ELF-1 (cell line): ENCODE results near the gene ADARB1.
A peak's percentile ranks its signal among the peaks of the same experiment; 100 is the strongest.
"Not testable (repeated sequence)": the region's sequence is repeated elsewhere in the genome, so short reads cannot be mapped to it uniquely, and the experiment has no call there.

Experiments
- DNase-seq: peaks from one replicate; pipeline ENCODE4 v3.0.0-alpha.2; 2016; ENCODE audit warnings: low read depth, low spot score

The ADARB1 gene

DNA sequence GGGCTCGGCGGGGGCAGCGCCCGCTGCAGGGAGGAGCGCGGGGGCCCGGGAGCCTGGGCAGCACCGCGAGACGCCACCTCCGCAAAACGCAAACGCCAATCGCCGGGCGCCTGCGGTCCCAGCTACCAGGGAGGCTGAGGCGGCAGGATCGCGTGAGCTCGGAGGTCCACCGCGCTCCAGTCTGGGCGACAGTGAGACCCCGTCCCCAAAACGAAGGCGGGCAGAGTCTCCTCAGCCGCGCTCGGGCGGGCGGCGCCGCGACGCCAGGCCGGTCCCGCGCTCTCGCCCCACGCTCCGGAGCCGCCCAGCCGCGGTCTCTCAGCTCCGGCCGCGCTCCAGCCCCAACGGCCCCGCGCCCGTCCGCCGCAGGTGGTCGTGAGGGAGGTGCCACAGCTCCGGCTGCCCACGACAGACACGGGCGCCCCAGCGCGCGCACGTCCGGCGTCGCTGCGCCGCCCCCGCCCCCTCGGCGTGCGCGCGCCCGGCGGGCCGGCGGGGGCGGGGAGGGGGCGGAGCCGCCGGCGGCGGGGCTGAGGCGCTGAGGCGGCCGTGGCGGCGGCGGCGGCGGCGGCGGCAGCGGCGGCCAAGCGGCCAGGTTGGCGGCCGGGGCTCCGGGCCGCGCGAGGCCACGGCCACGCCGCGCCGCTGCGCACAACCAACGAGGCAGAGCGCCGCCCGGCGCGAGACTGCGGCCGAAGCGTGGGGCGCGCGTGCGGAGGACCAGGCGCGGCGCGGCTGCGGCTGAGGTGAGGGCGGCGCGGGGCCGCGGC lies at the start of gene ADARB1:
Gene ADARB1, plus strand, starts transcription at position 533 of the 770 bp plus-strand sequence. CDS start 97,077 bp downstream, outside the sequence.
- peak; percentile 74 for DNase-seq

DNA sequence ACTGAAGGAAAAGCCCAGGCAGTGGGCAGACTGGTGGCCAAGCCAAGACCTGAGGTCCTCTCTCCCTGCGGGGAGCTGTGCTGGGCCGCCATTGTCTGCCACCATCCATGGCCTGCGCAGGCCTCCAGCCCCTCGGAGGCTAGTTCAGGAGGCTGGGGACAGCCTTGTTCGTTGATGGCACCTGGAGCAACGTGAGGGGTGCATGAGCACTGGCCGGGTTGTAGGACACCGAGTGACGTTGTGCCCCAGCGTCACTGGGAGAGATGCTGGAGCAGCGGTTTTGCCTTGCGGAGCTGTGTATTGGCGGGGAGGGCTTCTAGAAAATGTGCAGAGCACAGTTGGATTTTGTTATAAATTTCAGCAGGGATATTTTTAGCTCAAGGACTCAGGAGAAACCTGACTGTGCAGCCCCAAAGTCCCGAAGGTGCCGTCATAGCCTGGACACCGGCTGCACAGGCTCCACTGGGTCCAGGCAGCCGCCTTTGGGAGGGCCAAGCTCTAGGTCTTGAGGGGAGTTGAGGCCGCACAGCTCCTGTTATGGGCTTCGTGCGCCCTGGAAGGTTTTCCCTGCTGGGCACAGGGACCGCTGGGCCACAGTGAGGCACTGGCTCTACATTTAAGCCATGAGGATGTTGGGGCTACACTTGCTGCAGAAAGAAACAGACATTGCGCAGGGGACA lies 48.2 kb upstream of the ADARB1 start:
- DNase-seq = no peak

DNA sequence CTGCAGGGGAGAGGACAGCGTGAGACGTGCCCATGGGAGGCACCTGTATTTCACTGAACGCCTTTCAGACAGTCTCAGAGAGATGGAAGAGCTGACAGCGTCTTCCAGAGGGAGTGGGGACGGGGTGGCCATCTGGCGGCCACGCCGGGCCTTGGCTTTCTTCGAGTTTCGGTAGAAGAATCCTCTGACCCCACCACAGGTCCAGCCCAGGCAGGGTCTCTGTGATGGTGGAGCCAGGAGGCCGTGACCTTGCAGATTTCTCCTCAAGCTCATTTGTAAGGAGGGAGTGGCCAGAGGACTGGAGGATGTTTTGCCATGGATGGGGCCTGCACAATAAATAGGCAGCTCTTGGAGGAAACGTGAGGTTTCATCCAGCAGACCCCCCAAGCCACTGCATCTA lies 47.6 kb upstream of the ADARB1 start:
- no peak for DNase-seq

- DNase-seq = no peak
Measured at GRCh38 chr21:45027241-45028196, 46.9 kb upstream of the ADARB1 start.

DNA sequence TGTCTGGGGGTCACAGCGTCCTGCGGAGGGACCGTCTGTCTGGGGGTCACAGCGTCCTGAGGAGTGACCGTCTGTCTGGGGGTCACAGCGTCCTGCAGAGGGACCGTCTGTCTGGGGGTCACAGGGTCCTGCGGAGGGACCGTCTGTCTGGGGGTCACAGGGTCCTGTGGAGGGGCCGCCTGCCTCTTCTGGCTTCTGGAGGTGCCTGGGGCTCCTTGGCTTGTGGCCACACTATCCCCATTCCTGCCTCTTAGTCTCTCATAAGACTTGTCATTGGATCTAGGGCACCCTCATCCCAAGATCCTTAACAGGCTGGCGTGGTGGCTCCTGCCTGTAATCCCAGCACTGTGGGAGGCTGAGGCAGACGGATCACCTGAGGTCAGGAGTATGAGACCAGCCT lies 45.7 kb upstream of the ADARB1 start:
- DNase-seq = not testable (repeated sequence)

DNA sequence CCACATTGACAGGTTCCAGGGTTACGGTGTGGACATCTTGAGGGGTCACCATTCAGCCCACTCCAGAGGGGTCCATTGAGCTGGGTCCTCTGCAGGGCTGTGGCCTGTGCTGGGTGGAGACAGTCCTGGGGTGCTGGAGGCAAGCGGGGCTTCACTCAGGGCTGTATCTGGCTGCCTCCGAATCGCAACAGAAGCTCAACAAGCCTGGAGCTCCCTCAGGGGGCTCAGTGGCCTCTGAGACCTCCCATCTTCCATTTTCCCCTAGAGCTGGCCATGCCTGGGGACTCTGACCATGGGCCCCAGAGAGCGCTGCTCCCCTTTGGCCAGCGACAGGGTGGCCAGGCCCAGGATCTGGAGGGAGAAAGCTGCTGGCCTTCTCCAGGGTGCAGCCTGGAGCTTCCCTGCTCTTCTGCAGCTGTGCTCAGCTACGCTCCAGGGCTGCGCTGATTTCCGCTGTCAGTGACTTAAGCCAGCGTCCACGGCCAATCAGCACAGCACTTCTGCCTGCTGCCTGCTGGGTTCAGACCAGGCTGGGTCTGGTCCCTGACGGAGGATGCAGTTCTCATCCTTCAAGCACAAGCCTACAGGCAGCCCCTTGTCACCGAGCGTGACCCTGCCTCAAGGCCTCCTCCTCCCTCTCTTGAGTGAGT lies 45.0 kb upstream of the ADARB1 start:
- DNase-seq = peak; percentile 86

- DNase-seq = peak; percentile 78
Measured at GRCh38 chr21:45029948-45030681, 44.3 kb upstream of the ADARB1 start.

DNA sequence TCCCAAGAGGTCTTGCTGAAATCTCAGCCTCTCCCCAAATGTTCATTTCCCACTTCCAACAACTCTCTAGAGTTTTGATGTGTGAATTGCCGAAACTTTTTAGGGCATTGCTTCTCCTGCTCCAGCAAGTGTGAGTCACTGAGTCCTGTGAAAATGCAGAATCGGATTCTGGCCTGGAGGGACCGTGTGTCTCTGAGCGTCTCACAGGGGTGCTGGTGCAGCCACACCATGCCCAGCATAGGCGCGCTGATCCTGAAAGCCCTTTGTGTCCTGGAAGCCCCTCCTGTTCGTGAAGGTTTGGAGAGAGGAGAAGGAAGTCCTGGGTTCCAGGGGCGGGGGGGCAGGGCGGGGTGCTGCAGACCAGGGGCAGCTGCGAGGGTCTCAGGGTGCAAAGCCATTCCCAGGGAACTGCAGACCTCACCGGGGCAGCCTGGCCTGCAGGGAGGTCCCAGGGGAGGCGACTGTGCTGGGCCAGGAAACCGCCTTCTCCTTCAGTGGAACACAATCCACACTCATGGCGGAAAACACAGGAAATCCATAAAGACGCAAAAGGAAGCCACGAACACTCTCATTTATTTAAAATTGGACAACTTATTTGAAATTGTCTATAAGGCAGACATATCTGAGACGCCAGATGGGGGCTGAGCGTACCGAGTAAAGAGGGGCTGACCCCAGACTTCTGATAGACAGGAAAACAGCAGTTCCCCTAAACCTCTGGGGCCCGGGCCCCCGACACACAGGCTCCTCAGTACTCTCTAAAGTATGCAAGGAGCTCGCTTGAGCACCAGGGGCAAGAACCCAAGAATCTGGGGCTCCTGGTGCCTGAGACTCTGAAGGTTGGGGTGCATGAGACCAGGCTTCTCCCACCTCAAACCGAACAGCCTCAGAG lies 43.5 kb upstream of the ADARB1 start:
- DNase-seq = no peak

DNA sequence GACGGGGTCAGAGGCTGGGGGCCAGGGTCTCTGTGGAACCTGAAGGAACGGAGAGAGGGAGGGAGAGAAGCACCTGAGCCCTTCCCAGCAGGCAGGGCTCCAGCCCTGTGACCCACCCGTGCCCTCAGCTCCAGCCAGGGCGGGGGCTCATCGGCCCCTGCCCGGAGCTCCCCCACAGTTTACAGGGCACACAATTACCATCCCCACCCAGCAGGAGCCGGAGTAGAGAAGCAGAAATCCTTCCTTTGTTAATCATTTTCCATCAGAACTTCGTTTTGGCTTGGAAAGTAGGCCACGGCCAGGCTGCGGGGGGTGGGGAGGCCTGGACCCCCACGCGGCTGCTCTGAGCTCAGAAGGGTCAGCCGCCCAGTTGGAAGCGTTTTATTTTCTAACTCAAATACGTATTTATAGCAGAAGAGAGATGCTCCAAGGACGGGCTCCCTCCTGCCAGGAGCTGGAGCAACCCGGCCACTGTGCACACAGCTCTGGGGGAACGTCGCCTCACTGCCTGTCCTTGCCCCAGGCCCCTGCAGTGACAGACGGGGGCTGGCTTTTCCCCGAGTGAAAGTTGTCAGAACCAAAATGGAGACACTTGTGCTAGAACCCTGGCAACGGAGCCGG lies 42.7 kb upstream of the ADARB1 start:
- DNase-seq = no peak

DNA sequence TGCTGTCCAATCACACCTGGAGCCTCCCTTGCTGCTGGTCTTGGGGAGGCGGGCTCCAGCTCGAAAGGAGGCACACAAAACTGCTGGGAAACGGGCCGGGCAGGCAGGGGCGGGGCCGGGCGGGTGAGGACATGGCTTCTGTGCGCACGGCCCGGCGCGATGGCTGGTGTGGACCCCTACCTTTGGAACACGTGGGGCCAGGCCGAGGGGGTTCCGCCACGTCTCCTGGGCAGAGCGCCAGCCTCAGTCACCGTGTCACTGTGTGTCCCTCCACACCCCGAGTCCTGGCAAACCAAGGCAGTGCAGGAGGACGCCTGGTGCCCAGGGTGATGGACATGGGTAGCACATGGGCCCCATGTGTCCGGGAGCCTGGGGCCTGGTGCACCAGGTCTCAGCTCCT lies 42.0 kb upstream of the ADARB1 start:
- DNase-seq = no peak

DNA sequence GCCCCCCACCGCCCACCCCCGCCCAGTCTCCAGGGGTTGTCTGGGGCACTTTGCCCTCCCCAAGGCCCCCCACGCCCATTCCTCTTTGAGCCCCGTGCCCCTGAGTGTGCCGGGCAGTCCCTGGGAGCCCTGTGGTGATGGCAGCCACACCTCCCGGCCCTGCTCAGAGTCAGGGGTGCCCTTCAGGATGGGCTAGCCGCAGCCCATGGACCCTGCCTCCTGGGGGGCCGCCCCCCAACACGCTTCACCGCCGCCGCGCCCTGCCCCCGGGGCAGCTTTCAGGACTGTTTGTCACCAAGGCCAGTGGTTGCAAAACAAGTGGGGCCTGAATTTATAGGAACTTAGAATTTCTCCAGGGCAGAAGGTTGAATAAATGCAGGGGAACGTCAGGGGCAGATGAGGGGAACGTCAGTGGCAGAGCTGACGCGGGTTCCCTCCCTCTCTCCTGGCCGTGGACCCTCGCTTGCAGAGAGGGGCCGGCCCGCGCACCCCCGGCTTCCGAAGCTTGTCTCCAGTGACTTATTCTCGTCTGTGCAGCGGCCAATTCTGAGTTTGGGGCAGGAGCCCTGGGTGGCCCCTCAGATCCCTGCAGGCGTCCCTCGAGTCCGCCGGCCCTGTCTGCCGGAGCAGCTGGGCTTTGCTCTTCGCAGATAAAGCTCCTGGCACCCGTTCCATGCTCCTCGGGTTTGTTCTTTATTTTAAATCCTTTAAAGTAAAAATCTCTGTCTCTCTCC lies 41.2 kb upstream of the ADARB1 start:
- no peak for DNase-seq

DNA sequence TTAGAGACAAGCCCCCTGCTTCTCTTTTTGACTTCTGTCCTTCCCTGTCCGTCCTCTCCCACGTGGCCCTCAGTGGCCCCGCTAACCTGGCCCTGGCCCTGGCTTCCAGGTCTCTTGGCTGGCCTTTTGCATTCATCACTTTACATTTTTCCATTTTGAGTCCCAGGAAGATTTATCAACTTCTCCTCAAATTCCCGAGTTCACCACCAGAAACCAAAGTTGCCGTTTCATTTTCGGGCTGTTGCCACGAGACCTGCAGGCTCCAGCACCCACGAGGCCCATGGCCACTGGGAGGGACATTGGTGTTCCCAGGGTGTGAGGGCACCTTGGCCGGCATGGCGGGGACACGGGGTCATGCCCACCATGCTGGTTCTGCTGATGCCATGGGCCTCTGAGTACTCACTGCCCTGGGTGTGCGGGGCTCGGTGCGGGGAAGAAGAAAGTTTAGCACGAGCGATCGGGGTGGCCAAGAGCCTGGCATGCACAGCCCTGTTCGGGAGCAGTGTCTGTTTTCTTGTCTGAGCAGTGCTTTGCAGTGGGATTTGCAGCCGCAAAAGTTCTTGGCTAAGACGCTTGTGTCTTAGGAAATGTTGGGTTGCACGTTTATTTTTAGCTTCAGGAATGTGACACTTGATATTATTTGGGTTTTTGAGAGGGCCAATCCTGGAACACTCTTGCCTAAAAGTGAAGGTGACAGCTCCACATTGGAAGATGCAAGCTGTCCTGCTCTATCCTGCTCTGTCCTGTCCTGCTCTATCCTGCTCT lies 40.4 kb upstream of the ADARB1 start:
- no peak for DNase-seq

GRCh38 chr21:45034556-45035476 lies 39.6 kb upstream of the ADARB1 start:
- DNase-seq = no peak

DNA sequence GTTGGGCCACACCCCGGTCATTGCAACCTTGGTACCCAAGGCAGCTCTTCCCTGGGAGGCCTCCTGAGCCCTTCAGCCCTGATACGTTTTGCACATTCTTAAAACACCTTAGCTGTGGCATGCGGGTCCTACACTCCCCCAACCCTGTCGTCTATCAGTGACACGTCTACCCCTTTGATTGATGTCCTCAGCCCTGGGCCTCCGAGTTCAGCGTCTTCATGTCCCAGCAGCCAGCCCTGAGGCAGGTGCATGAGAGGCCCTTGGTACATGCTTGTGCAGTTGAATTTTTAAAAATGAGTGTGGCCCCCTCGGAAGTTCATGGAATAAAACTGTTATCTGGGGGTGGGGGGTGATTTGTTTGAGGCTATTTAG lies 38.9 kb upstream of the ADARB1 start:
- no peak for DNase-seq

- no peak for DNase-seq
Measured at GRCh38 chr21:45036630-45037029, 37.8 kb upstream of the ADARB1 start.

DNA sequence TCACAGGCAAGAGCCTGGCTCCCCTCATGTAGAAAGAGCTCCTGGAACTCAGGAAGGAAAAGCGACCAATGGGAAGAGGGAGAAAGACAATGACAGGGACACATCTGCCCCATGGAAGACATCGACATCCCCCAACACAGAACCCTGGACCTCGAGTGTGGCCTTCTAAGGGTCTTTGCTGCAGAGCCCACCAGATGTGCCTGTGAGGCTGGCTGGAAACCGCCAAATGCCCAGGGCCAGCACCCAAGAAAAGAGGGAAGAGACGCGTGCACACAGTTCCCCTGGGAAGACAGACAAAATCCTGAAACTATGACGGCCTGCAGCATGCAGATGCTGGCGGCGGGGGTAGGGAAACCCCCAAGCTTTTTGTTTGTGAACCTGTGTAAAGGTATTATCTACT lies 36.4 kb upstream of the ADARB1 start:
- no peak for DNase-seq
